SK-N-SH (cell line): Measurements from ENCODE around the gene RRP9. TPM values are rescaled to one million over a fixed set of nuclear protein-coding genes. Genes with fewer than 3 reads are reported as not detected.

Experiments used
- CTCF ChIA-PET: fragments of 300-600, 350-600 bp; formaldehyde crosslinking; extraction: SDS; loops from one replicate; lab custom pipeline; 2021; lab: Yijun Ruan, JAX
- POLR2A ChIA-PET: fragments of 350-600 bp; sonication (Branson Sonifier 250); formaldehyde crosslinking; extraction: SDS; loops from one replicate; lab custom pipeline; 2020; ENCODE audit warnings: antibody characterized with exemption, inconsistent platforms; lab: Yijun Ruan, JAX
- DNase-seq: peaks from one replicate; pipeline ENCODE4 v3.0.0; 2012
- H2AFZ ChIP-seq: fragments of 200-600 bp; sonication (generic); 2 replicates; pipeline ENCODE4 v1.8.1; 2016; ENCODE audit warnings: antibody characterized with exemption, mild to moderate bottlenecking, low read depth
- H3F3A ChIP-seq: fragments of 200-600 bp; sonication (generic); replicated peaks from 2 replicates; pipeline ENCODE3; 2016; ENCODE audit warnings: antibody characterized with exemption, mild to moderate bottlenecking; ENCODE audit not compliant: insufficient read depth
- H3K27ac ChIP-seq, 2 experiments: fragments of 200-500 bp in 1 of 2; fragments of 200-600 bp in 1 of 2; sonication (Bioruptor generic) in 1 of 2; sonication (generic), shearing (Covaris generic) in 1 of 2; 2 replicates each; pipeline versions ENCODE4 v1.5.1 to v1.6.1; 2014 to 2016; ENCODE audit warnings: low read depth in 2 of 2, inconsistent platforms in 1 of 2, low read length in 1 of 2, mild to moderate bottlenecking in 1 of 2, mixed read lengths in 1 of 2
- H3K27me3 ChIP-seq: fragments of 200-600 bp; sonication (generic), shearing (Covaris generic); 2 replicates; pipeline ENCODE4 v1.6.1; 2016; ENCODE audit warnings: mixed run types; ENCODE audit not compliant: insufficient read depth
- H3K36me3 ChIP-seq, 2 experiments: fragments of 200-500 bp in 1 of 2; fragments of 200-600 bp in 1 of 2; sonication (Bioruptor generic) in 1 of 2; sonication (generic) in 1 of 2; replicated peaks in 1 of 2; 2 replicates each; pipeline versions ENCODE3 to v1.5.1; 2014 to 2016; ENCODE audit warnings: low read length in 1 of 2, mild to moderate bottlenecking in 1 of 2; ENCODE audit not compliant: insufficient read depth in 2 of 2, control insufficient read depth in 1 of 2
- H3K4me1 ChIP-seq, 2 experiments: fragments of 200-500 bp in 1 of 2; fragments of 200-600 bp in 1 of 2; sonication (Bioruptor generic) in 1 of 2; sonication (generic), shearing (Covaris generic) in 1 of 2; 2 replicates each; pipeline versions ENCODE4 v1.5.1 to v1.6.1; 2014 to 2016; ENCODE audit warnings: low read depth in 1 of 2, low read length in 1 of 2, mixed run types in 1 of 2; ENCODE audit not compliant: insufficient read depth in 2 of 2, control insufficient read depth in 1 of 2
- H3K4me2 ChIP-seq: fragments of 200-600 bp; sonication (generic), shearing (Covaris generic); 2 replicates; pipeline ENCODE4 v1.6.1; 2017; ENCODE audit warnings: mixed run types
- H3K4me3 ChIP-seq, 2 experiments: fragments of 200-500 bp in 1 of 2; fragments of 200-600 bp in 1 of 2; sonication (Bioruptor generic) in 1 of 2; sonication (generic), shearing (Covaris generic) in 1 of 2; 2 replicates each; pipeline versions ENCODE4 v1.5.1 to v1.8.1; 2014 to 2016; ENCODE audit warnings: low read depth in 2 of 2, inconsistent platforms in 1 of 2, low read length in 1 of 2, mild to moderate bottlenecking in 1 of 2, mixed read lengths in 1 of 2, moderate library complexity in 1 of 2
- H3K79me2 ChIP-seq: fragments of 200-600 bp; sonication (generic); 2 replicates; pipeline ENCODE4 v1.8.1; 2017; ENCODE audit warnings: mild to moderate bottlenecking; ENCODE audit not compliant: insufficient read depth
- H3K9ac ChIP-seq: fragments of 200-600 bp; sonication (generic); 2 replicates; pipeline ENCODE4 v1.6.1; 2017; ENCODE audit warnings: mixed run types
- H3K9me2 ChIP-seq: fragments of 200-600 bp; sonication (generic); 2 replicates; pipeline ENCODE4 v1.6.1; 2017; ENCODE audit warnings: mixed run types
- H3K9me3 ChIP-seq: fragments of 200-600 bp; sonication (generic); 2 replicates; pipeline ENCODE4 v1.6.1; 2017; ENCODE audit warnings: mixed run types, mild to moderate bottlenecking, moderate library complexity
- H4K20me1 ChIP-seq: fragments of 200-600 bp; sonication (generic); 2 replicates; pipeline ENCODE4 v1.6.1; 2017; ENCODE audit warnings: mild to moderate bottlenecking, mixed run types; ENCODE audit not compliant: insufficient read depth
- CHD2 ChIP-seq: fragments of 150-350 bp; IDR thresholded peaks from 2 replicates; pipeline ENCODE4 v1.6.1; 2018; ENCODE audit warnings: low read length; ENCODE audit not compliant: partially characterized antibody
- ELF1 ChIP-seq: IDR thresholded peaks from 2 replicates; pipeline ENCODE4 v1.4.0; 2012
- EZH2phosphoT487 ChIP-seq: fragments of 200-600 bp; sonication (generic); IDR thresholded peaks from 2 replicates; pipeline ENCODE4 v1.6.1; 2017; ENCODE audit warnings: low read depth, mixed run types, mild to moderate bottlenecking, antibody characterized with exemption, moderate library complexity, borderline replicate concordance
- FOSL2 ChIP-seq: IDR thresholded peaks from 2 replicates; pipeline ENCODE4 v1.4.0; 2012; ENCODE audit warnings: low read depth, mild to moderate bottlenecking, moderate library complexity, borderline replicate concordance
- FOXJ3 ChIP-seq: sonication (generic); formaldehyde crosslinking; IDR thresholded peaks from 2 replicates; pipeline ENCODE4 v1.5.1; 2020; ENCODE audit warnings: mild to moderate bottlenecking, missing genetic modification reagents
- FOXM1 ChIP-seq: IDR thresholded peaks from 2 replicates; pipeline ENCODE4 v1.4.0; 2012; ENCODE audit warnings: low read depth, mild to moderate bottlenecking
- GATA2 ChIP-seq: sonication (generic); formaldehyde crosslinking; IDR thresholded peaks from 2 replicates; pipeline ENCODE4 v1.5.0; 2020; ENCODE audit warnings: mild to moderate bottlenecking, missing genetic modification reagents
- MEF2A ChIP-seq: IDR thresholded peaks from 2 replicates; pipeline ENCODE4 v1.4.0; 2012; ENCODE audit warnings: low read depth, borderline replicate concordance
- MXI1 ChIP-seq: IDR thresholded peaks from 2 replicates; pipeline ENCODE4 v1.6.1; 2012; ENCODE audit warnings: mild to moderate bottlenecking, low read depth, low read length, improper control_type of control experiment
- POLR2AphosphoS5 ChIP-seq: IDR thresholded peaks from 2 replicates; pipeline ENCODE4 v1.6.1; 2012; ENCODE audit warnings: low read depth, low read length
- RCOR1 ChIP-seq: fragments of 150-350 bp; IDR thresholded peaks from 2 replicates; pipeline ENCODE4 v1.6.1; 2017; ENCODE audit warnings: antibody characterized with exemption, low read length
- TEAD4 ChIP-seq: IDR thresholded peaks from 2 replicates; pipeline ENCODE4 v1.4.0; 2012; ENCODE audit warnings: mild to moderate bottlenecking, borderline replicate concordance; ENCODE audit not compliant: insufficient read depth
- WGBS: methylation state at CpG from one replicate; pipeline ENCODE4 v1.1.6; 2017; ENCODE audit warnings: low lambda C conversion rate; 5-methylcytosine and 5-hydroxymethylcytosine counted together
- polyA plus RNA-seq, 3 experiments: library from polyadenylated mRNA; depleted of rRNA; stranded (reverse); fragments of >200 nt; gene quantifications; 2 replicates each; pipeline ENCODE4 v1.2.3, GENCODE V29; 2012
- TF ChIP-seq, protein P1 (sequence below): IDR thresholded peaks from 2 replicates; pipeline ENCODE4 v1.4.0; 2012; ENCODE audit warnings: low read depth, borderline replicate concordance
- TF ChIP-seq, protein P2 (sequence below): IDR thresholded peaks from 2 replicates; pipeline ENCODE4 v1.4.0; 2012; ENCODE audit warnings: low read depth, borderline replicate concordance
- TF ChIP-seq, protein P3 (sequence below): IDR thresholded peaks from 2 replicates; pipeline ENCODE4 v1.4.0; 2012; ENCODE audit warnings: low read depth
- TF ChIP-seq, protein P4 (sequence below): IDR thresholded peaks from 2 replicates; pipeline ENCODE4 v1.6.1; 2012; ENCODE audit warnings: mild to moderate bottlenecking, low read depth, low read length, moderate library complexity

The RRP9 gene
- polyA plus RNA-seq, 1 of the 3 experiments (the other 2 are of a cell fraction), result 49.6 TPM

DNA sequence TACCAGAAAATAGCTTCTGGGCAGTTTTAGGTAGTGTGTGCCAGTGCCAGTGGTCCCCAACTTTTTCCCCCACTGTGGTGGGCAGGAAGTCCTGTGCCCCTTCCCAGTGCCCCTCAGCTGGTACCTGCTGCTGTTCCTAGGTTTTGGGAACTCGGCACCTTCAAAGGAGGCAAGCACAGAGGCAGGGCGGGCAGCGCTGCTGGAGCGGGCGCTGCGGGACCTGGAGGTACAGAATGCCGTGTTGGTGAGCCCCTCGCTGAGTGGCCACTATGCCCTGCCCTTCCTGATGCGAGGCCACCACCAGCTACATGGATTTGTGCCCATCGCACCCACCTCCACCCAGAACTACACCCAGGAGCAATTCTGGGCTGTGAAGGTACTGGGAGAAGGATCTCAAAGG is 38.5 kb upstream of the RRP9 start (continued):
- TF ChIP-seq, protein P1, sequence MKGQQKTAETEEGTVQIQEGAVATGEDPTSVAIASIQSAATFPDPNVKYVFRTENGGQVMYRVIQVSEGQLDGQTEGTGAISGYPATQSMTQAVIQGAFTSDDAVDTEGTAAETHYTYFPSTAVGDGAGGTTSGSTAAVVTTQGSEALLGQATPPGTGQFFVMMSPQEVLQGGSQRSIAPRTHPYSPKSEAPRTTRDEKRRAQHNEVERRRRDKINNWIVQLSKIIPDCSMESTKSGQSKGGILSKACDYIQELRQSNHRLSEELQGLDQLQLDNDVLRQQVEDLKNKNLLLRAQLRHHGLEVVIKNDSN, result no peak
- no peak for TF ChIP-seq MXI1
- no peak for TF ChIP-seq FOXJ3 (CRISPR knock-in tag)
- no peak for TF ChIP-seq GATA2 (CRISPR knock-in tag)
- TF ChIP-seq POLR2AphosphoS5, result no peak
- no peak for TF ChIP-seq FOSL2
- no peak for TF ChIP-seq EZH2phosphoT487

DNA sequence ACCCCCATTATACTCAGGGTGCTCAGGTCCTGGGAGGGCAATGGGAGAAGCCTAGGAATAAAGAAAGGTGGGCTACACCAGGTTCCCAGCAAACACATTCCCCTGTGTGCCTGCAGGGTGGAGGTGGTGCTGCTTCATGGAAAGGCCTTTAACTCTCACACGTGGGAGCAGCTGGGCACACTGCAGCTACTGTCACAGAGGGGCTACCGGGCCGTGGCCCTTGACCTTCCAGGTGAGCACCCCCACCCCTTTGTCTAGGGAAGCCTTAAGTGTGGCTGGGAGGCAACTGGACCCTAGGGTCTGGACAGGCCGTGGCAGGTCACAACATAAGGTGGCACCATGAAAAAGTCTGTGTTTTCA is 36.4 kb upstream of the RRP9 start:
- H3K27me3 ChIP-seq, result no peaks in the 10 kb centered on the region
- no peak overlapping the region for H2AFZ ChIP-seq
- no peak overlapping the region for H3K4me2 ChIP-seq
- TF ChIP-seq, protein P2, sequence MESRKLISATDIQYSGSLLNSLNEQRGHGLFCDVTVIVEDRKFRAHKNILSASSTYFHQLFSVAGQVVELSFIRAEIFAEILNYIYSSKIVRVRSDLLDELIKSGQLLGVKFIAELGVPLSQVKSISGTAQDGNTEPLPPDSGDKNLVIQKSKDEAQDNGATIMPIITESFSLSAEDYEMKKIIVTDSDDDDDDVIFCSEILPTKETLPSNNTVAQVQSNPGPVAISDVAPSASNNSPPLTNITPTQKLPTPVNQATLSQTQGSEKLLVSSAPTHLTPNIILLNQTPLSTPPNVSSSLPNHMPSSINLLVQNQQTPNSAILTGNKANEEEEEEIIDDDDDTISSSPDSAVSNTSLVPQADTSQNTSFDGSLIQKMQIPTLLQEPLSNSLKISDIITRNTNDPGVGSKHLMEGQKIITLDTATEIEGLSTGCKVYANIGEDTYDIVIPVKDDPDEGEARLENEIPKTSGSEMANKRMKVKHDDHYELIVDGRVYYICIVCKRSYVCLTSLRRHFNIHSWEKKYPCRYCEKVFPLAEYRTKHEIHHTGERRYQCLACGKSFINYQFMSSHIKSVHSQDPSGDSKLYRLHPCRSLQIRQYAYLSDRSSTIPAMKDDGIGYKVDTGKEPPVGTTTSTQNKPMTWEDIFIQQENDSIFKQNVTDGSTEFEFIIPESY, result no peak
- TF ChIP-seq, all 33 proteins: peak for 0
- H3K27ac ChIP-seq, result no peak overlapping the region
- 100% methylated on average over 1 of the region's 4 CpGs for WGBS
- no peak for DNase-seq
- peaks cover 34% of the 10 kb centered on the region for H3K79me2 ChIP-seq
- POLR2A ChIA-PET, result no interaction called here
- H3K36me3 ChIP-seq, result peaks cover 0 to 5% of the 10 kb centered on the region in 2 experiments
- no peak overlapping the region for H3K4me3 ChIP-seq
- no peaks in the 10 kb centered on the region for H3K9me3 ChIP-seq
- H3K9me2 ChIP-seq, result no peaks in the 10 kb centered on the region
- CTCF ChIA-PET, result interaction anchor here (1.1 kb wide), 1 partner anchor 21 kb away, joined by 3 read pairs; no protein-coding TSS in a partner anchor
- no peak overlapping the region for H3K9ac ChIP-seq
- peaks cover 7 to 26% of the 10 kb centered on the region in 2 experiments for H3K4me1 ChIP-seq
- H4K20me1 ChIP-seq, result no peaks in the 10 kb centered on the region
- peaks cover 28% of the 10 kb centered on the region for H3F3A ChIP-seq

DNA sequence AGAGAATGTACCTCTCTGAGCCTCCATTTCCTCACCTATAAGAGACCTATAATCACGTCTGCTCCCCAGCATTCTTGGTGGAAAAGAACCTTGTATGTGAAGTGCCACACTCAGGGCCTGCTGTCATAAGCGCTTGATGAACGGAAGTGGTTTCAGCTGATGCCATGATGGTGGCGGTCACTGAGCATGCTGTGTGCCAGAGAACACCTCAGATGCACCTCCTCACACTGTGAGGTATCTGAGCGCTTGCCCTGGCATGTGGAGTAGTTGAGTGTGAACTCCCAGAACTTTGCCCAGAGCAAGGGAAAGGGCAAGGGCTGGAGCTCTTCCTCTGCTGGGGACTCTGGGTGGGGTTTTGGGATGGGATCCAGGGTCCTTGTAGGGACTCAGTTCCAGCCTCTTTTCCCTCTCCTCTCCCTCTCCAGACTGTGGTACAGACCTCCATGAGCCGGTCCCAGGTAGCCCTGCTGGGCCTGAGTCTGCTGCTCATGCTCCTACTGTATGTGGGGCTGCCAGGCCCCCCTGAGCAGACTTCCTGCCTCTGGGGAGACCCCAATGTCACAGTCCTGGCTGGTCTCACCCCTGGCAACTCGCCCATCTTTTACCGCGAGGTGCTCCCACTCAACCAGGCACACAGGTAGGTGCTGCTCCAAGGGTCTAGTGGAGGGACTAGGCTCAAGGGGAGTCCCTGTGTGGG is 35.9 kb upstream of the RRP9 start:
- Histone ChIP-seq H3K79me2 (peaks cover 37% of the 10 kb centered on the region), H2AFZ (no peak overlapping the region), H3F3A (peaks cover 24% of the 10 kb centered on the region), H3K4me3 (no peak overlapping the region), H3K9me2 (no peaks in the 10 kb centered on the region), H3K9me3 (no peaks in the 10 kb centered on the region), H3K4me1 (peaks cover 7 to 24% of the 10 kb centered on the region in 2 experiments), H3K27me3 (no peaks in the 10 kb centered on the region), H3K9ac (no peak overlapping the region), H4K20me1 (no peaks in the 10 kb centered on the region), H3K36me3 (peaks cover 0 to 5% of the 10 kb centered on the region in 2 experiments), H3K4me2 (no peak overlapping the region), H3K27ac (no peak overlapping the region; a peak in 1 of 4 replicates)
- ChIA-PET POLR2A (interaction anchor here (1.1 kb wide), 1 partner anchor 18 kb away, joined by 3 read pairs; the partner anchor contains the start of gene RPL29), CTCF (interaction anchor here (0.9 to 1.5 kb wide), 4 partner anchors 9 to 35 kb away, joined by 3 to 4 read pairs (median 4); partner anchors contain the start of gene PARP3)
- no peak for DNase-seq
- 98% methylated on average over 8 of the region's 9 CpGs for WGBS
- TF ChIP-seq FOXM1 (no peak), TEAD4 (no peak), CHD2 (no peak), ELF1 (no peak), MEF2A (no peak), RCOR1 (no peak)
- TF ChIP-seq, protein P3, sequence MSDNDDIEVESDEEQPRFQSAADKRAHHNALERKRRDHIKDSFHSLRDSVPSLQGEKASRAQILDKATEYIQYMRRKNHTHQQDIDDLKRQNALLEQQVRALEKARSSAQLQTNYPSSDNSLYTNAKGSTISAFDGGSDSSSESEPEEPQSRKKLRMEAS, result no peak
- TF ChIP-seq, protein P2, result no peak
- TF ChIP-seq, protein P4, sequence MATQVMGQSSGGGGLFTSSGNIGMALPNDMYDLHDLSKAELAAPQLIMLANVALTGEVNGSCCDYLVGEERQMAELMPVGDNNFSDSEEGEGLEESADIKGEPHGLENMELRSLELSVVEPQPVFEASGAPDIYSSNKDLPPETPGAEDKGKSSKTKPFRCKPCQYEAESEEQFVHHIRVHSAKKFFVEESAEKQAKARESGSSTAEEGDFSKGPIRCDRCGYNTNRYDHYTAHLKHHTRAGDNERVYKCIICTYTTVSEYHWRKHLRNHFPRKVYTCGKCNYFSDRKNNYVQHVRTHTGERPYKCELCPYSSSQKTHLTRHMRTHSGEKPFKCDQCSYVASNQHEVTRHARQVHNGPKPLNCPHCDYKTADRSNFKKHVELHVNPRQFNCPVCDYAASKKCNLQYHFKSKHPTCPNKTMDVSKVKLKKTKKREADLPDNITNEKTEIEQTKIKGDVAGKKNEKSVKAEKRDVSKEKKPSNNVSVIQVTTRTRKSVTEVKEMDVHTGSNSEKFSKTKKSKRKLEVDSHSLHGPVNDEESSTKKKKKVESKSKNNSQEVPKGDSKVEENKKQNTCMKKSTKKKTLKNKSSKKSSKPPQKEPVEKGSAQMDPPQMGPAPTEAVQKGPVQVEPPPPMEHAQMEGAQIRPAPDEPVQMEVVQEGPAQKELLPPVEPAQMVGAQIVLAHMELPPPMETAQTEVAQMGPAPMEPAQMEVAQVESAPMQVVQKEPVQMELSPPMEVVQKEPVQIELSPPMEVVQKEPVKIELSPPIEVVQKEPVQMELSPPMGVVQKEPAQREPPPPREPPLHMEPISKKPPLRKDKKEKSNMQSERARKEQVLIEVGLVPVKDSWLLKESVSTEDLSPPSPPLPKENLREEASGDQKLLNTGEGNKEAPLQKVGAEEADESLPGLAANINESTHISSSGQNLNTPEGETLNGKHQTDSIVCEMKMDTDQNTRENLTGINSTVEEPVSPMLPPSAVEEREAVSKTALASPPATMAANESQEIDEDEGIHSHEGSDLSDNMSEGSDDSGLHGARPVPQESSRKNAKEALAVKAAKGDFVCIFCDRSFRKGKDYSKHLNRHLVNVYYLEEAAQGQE, result no peak
